Karpas-422 (cell line): ENCODE results near the gene TCP1. TPM values are rescaled to one million over a fixed set of nuclear protein-coding genes. Genes with fewer than 3 reads are reported as not detected.
"Not testable (repeated sequence)": the region's sequence is repeated elsewhere in the genome, so short reads cannot be mapped to it uniquely, and the experiment has no call there.

ENCODE experiments used
- DNase-seq: peaks from one replicate; pipeline ENCODE4 v3.0.0-alpha.2; 2015
- H2AFZ ChIP-seq: fragments of 200-600 bp; sonication (generic); 2 replicates; pipeline ENCODE4 v1.6.1; 2014; ENCODE audit warnings: antibody characterized with exemption, low read length, mixed read lengths
- H3K27ac ChIP-seq: fragments of 200-600 bp; sonication (generic); 2 replicates; pipeline ENCODE4 v1.5.1; 2014; ENCODE audit warnings: mild to moderate bottlenecking, low read length, moderate library complexity
- H3K27me3 ChIP-seq: fragments of 200-600 bp; sonication (generic); 2 replicates; pipeline ENCODE4 v1.6.1; 2014; ENCODE audit warnings: low read length, mixed read lengths
- H3K36me3 ChIP-seq: fragments of 200-600 bp; sonication (generic); 2 replicates; pipeline ENCODE4 v1.6.1; 2014; ENCODE audit warnings: low read length, mixed read lengths; ENCODE audit not compliant: insufficient read depth
- H3K4me1 ChIP-seq: fragments of 200-600 bp; sonication (generic); 2 replicates; pipeline ENCODE4 v1.6.1; 2014; ENCODE audit warnings: mild to moderate bottlenecking, low read length, mixed read lengths
- H3K4me2 ChIP-seq: fragments of 200-600 bp; sonication (generic); 2 replicates; pipeline ENCODE4 v1.6.1; 2014; ENCODE audit warnings: low read length, low read depth, mild to moderate bottlenecking; ENCODE audit not compliant: poor library complexity, severe bottlenecking
- H3K4me3 ChIP-seq: fragments of 200-600 bp; sonication (generic); 2 replicates; pipeline ENCODE4 v1.5.1; 2014; ENCODE audit warnings: mild to moderate bottlenecking, antibody characterized with exemption, low read length, mixed read lengths
- H3K79me2 ChIP-seq: fragments of 200-600 bp; sonication (generic); 2 replicates; pipeline ENCODE4 v1.6.1; 2014; ENCODE audit warnings: mild to moderate bottlenecking, low read length, mixed read lengths
- H3K9ac ChIP-seq: fragments of 200-600 bp; sonication (generic); 2 replicates; pipeline ENCODE4 v1.6.0; 2014; ENCODE audit warnings: low read length
- H3K9me2 ChIP-seq: fragments of 200-600 bp; sonication (generic), shearing (Covaris generic); replicated peaks from 2 replicates; pipeline ENCODE4 v1.6.0; 2014; ENCODE audit warnings: mild to moderate bottlenecking, low read length, moderate library complexity; ENCODE audit not compliant: insufficient read depth
- H3K9me3 ChIP-seq: fragments of 300-700, 200-600 bp; sonication (generic); 2 replicates; pipeline ENCODE4 v1.6.1; 2014; ENCODE audit warnings: low read length, mixed read lengths
- H4K20me1 ChIP-seq: fragments of 200-600 bp; sonication (generic); 2 replicates; pipeline ENCODE4 v1.6.1; 2014; ENCODE audit warnings: mild to moderate bottlenecking, antibody characterized with exemption, low read length, low read depth; ENCODE audit not compliant: insufficient read depth
- total RNA-seq: library from RNA; depleted of rRNA; stranded (reverse); fragments of >200 nt; shearing (Covaris generic); gene quantifications from 2 replicates; pipeline ENCODE4 v1.2.3, GENCODE V29; 2014; ENCODE audit warnings: low replicate concordance

The TCP1 gene
- total RNA-seq, 1 experiment from 2014 or later, result 223 TPM

DNA sequence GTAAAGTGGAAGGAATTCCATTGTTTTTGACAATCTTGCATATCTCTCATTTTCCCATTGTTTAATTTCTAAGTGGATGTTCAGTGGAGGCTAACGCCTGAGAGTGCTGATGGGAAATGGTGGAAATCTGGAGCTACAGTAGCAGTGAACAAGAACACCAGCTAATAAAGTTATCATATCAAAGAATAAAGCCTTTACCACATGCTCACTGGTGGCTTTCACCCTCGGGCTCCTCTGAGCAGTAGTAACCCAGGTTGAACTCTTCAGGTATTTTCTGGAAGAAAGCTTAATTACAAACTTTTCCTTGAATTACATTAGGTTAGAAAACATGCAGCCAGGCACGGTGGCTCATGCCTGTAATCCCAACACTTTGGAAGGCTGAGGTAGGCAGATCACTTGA is 38.0 kb downstream of the TCP1 start:
- H4K20me1 ChIP-seq, result 0 out of 2 replicates have a peak, but pooled peaks cover 3% of the 10 kb centered on the region
- H3K9ac ChIP-seq, result no peak overlapping the region
- H3K4me2 ChIP-seq, result no peak overlapping the region
- H3K4me1 ChIP-seq, result no peaks in the 10 kb centered on the region
- H3K9me3 ChIP-seq, result no peaks in the 10 kb centered on the region
- H3K79me2 ChIP-seq, result peaks cover 78% of the 10 kb centered on the region
- no peak overlapping the region for H2AFZ ChIP-seq
- no peaks in the 10 kb centered on the region for H3K27me3 ChIP-seq
- no peaks in the 10 kb centered on the region for H3K9me2 ChIP-seq
- H3K4me3 ChIP-seq, result no peak overlapping the region
- no peak for DNase-seq
- H3K36me3 ChIP-seq, result peaks cover 89% of the 10 kb centered on the region; the same call in 1 of the 2 replicates
- no peak overlapping the region for H3K27ac ChIP-seq

DNA sequence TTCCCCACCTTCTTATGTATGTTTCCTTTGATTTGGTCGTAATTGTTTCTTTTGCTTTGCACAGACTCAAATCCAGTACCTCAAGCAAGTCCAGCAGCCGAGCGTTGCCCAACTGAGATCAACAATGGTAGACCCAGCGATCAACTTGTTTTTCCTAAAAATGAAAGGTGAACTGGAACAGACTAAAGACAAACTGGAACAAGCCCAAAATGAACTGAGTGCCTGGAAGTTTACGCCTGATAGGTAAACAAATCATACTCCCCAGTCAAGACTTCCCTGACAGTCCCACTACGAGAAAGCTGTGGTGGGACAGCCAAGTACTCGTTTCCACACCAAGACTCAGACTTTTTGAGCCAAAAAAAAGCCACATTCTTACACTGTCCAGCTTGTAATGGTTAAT is 41.3 kb downstream of the TCP1 start:
- H4K20me1 ChIP-seq, result peaks cover 14% of the 10 kb centered on the region
- H3K27ac ChIP-seq, H3K4me2 ChIP-seq: not testable (repeated sequence)

DNA sequence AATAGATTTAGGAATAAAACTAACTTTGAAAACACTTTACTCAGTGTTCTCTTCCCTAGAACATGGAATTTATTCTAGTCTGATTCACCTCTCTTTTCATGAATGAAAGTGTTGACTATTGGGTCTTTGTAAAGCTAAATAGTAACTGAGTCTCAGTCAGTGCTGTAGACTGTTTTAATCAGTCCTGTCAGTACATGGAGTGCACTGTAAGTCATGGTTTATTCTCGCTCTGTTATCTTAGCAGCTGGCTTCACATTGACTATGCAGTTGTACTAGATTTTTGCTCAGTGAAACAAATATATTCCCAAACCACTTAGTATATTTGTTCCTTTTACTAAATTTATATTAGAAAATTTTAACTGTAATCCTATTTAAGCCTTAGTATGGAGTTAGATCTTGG is 42.6 kb downstream of the TCP1 start:
- no peak overlapping the region for H2AFZ ChIP-seq
- H3K9ac ChIP-seq, result no peak overlapping the region
- peaks cover 87% of the 10 kb centered on the region; the same call in 1 of the 2 replicates for H3K36me3 ChIP-seq
- no peaks in the 10 kb centered on the region for H3K27me3 ChIP-seq
- no peaks in the 10 kb centered on the region for H3K4me1 ChIP-seq
- H4K20me1 ChIP-seq, result peaks cover 14% of the 10 kb centered on the region
- H3K79me2 ChIP-seq, result peaks cover 81% of the 10 kb centered on the region
- no peaks in the 10 kb centered on the region for H3K9me2 ChIP-seq
- H3K4me2 ChIP-seq, result no peak overlapping the region
- H3K27ac ChIP-seq, result no peak overlapping the region
- H3K9me3 ChIP-seq, result no peaks in the 10 kb centered on the region
- no peak overlapping the region for H3K4me3 ChIP-seq
- no peak for DNase-seq

More for the DNA sequence above, 41.3 kb downstream of the TCP1 start:
- not testable (repeated sequence) for H3K9ac ChIP-seq, H3K4me1 ChIP-seq, H2AFZ ChIP-seq, H3K9me2 ChIP-seq, H3K9me3 ChIP-seq, H3K27me3 ChIP-seq, DNase-seq, H3K4me3 ChIP-seq
- H3K79me2 ChIP-seq, result peaks cover 87% of the 10 kb centered on the region
- H3K36me3 ChIP-seq, result peaks cover 94% of the 10 kb centered on the region; the same call in 1 of the 2 replicates

DNA sequence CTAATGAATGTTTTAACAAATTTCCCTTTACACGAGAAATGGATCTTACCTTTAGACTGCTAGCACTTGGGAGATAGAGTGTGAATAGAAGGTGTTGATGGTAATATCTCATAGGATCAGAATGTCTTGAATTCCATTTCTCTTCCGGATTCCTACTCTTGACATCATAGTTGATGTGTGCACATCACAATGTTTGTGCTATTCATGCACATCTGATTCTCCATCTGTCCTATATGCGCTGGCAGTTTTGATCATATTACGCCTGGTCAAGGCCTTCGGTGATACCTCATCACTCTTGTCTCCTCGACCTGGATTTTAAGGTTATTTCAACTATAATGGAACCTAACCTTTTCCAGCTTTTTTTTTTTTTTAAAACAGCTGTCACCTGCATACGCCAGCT is 44.3 kb downstream of the TCP1 start:
- H3K9me2 ChIP-seq, result no peaks in the 10 kb centered on the region
- no peak overlapping the region for H3K9ac ChIP-seq
- H3K4me2 ChIP-seq, result no peak overlapping the region
- no peak overlapping the region for H3K27ac ChIP-seq
- H2AFZ ChIP-seq, result no peak overlapping the region
- H3K9me3 ChIP-seq, result no peaks in the 10 kb centered on the region
- peaks cover 83% of the 10 kb centered on the region for H3K79me2 ChIP-seq
- DNase-seq, result no peak
- peaks cover 86% of the 10 kb centered on the region for H3K36me3 ChIP-seq
- peaks cover 18% of the 10 kb centered on the region for H4K20me1 ChIP-seq
- H3K27me3 ChIP-seq, result no peaks in the 10 kb centered on the region
- no peaks in the 10 kb centered on the region for H3K4me1 ChIP-seq
- H3K4me3 ChIP-seq, result no peak overlapping the region

DNA sequence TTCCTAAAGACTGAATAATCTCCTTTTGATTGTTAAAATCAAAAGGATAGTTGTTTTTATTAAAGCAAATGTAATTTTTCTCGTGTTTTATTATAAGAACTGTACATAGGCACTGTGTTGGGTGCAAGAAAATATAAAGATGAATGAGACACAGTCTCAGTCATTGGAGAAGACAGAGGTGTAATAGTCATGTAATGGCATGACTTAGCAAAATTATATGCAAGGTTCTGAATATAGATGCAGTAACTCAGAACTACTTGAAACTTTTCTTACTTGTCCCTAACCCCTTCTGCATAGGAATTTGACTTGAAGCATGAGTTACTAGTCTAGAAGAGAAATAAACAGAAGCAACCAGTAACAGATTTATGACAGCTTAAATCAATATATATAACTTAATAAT is 47.2 kb downstream of the TCP1 start:
- Histone ChIP-seq H3K27ac (no peak overlapping the region), H2AFZ (no peak overlapping the region), H3K36me3 (peaks cover 83% of the 10 kb centered on the region), H3K9me3 (no peaks in the 10 kb centered on the region), H3K9ac (no peak overlapping the region), H3K9me2 (no peaks in the 10 kb centered on the region), H3K79me2 (peaks cover 92% of the 10 kb centered on the region), H3K4me2 (no peak overlapping the region), H3K27me3 (no peaks in the 10 kb centered on the region), H4K20me1 (peaks cover 32% of the 10 kb centered on the region), H3K4me3 (no peak overlapping the region), H3K4me1 (0 out of 2 replicates have a peak, but pooled peaks cover 9% of the 10 kb centered on the region)
- DNase-seq, result no peak

DNA sequence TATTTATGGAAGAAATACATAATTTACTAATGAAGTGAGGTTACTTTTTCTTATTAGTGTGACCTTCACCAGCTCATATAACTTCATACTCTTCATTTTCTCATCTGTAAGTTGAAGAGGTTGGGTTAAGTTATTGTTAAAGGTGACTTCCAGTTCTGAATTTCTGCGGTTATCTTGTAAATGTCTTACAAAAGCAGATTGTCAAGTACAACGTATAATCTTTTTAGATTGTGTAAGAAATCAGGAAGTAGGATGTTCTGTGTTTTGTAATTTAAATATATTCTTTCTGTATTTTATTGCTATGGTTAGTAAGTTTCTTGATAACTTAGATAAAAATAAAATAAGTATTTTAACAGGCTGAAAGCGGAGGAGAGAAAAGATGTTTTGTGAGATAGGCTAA is 50.1 kb downstream of the TCP1 start:
- H3K79me2 ChIP-seq, result peaks cover 93% of the 10 kb centered on the region
- no peak overlapping the region for H3K27ac ChIP-seq
- H3K27me3 ChIP-seq, result no peaks in the 10 kb centered on the region
- no peak overlapping the region for H2AFZ ChIP-seq
- H3K4me1 ChIP-seq, result peaks cover 25% of the 10 kb centered on the region
- no peak overlapping the region for H3K9ac ChIP-seq
- H3K4me2 ChIP-seq, result no peak overlapping the region
- peaks cover 69% of the 10 kb centered on the region for H3K36me3 ChIP-seq
- no peak for DNase-seq
- no peak overlapping the region for H3K4me3 ChIP-seq
- H3K9me3 ChIP-seq, result no peaks in the 10 kb centered on the region
- H4K20me1 ChIP-seq, result peaks cover 38% of the 10 kb centered on the region
- no peaks in the 10 kb centered on the region for H3K9me2 ChIP-seq

DNA sequence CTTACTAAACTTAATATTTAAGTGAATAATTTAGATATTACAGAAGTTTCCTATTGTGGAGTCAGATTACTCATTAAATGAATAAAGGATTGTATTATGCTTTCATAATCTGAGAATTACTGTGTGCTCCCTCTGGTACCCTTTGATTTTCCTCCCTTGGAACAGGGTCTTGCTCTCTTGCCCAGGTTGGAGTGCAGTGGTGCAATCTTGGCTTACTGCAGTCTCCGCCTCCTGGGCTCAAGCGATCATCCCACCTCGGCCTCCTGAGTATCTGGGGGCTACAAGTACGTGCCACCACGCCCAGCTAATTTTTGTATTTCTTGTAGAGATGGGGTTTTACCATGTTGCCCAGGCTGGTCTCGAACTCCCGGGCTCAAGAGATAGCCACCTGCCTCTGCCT is 52.5 kb downstream of the TCP1 start:
- no peaks in the 10 kb centered on the region for H3K27me3 ChIP-seq
- H3K9me3 ChIP-seq, result no peaks in the 10 kb centered on the region
- H3K9ac ChIP-seq, result no peak overlapping the region
- H3K79me2 ChIP-seq, result peaks cover 100% of the 10 kb centered on the region
- DNase-seq, result no peak
- no peak overlapping the region for H2AFZ ChIP-seq
- no peak overlapping the region for H3K27ac ChIP-seq
- no peak overlapping the region for H3K4me3 ChIP-seq
- H3K9me2 ChIP-seq, result no peaks in the 10 kb centered on the region
- peaks cover 53% of the 10 kb centered on the region for H4K20me1 ChIP-seq
- no peak overlapping the region for H3K4me2 ChIP-seq
- H3K36me3 ChIP-seq, result peaks cover 56% of the 10 kb centered on the region
- peaks cover 32% of the 10 kb centered on the region for H3K4me1 ChIP-seq

DNA sequence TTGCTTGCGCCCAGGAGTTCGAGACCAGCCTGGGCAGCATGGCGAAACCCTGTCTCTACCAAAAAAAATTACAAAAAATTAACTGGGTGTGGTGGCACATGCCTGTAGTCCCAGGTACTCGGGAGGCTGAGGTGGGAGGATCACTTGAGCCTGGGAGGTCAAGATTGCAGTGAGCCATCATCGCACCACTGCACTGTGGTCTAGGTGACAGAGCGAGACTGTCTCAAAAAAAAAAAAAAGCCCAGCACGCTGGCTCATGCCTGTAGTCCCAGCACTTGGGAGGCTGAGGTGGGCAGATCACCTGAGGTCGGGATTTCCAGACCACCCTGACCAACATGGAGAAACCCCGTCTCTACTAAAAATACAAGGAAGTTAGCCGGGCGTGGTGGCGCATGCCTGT is 56.0 kb downstream of the TCP1 start:
- H3K4me2 ChIP-seq, H3K9me3 ChIP-seq, H3K9ac ChIP-seq, H3K27me3 ChIP-seq, H3K27ac ChIP-seq, H3K4me3 ChIP-seq, DNase-seq, H3K9me2 ChIP-seq, H2AFZ ChIP-seq: not testable (repeated sequence)
- Histone ChIP-seq H4K20me1 (peaks cover 80% of the 10 kb centered on the region), H3K4me1 (peaks cover 61% of the 10 kb centered on the region), H3K79me2 (peaks cover 100% of the 10 kb centered on the region), H3K36me3 (peaks cover 52% of the 10 kb centered on the region)

DNA sequence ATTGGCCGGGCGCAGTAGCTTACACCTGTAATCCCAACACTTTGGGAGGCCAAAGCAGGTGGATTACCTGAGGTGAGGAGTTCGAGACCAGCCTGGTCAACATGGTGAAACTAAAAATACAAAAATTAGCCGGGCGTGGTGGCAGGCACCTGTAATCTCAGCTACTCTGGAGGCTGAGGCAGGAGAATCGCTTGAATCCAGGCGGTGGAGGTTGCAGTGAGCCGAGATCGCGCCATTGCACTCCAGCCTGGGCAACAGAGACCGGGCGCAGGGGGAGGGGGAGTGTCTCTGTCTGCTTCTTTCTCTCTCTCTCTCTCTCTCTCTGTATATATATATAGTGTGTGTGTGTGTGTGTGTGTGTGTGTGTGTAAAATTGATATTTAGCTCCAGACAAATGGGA is 56.9 kb downstream of the TCP1 start:
- H3K9me3 ChIP-seq, H3K4me2 ChIP-seq, H3K27me3 ChIP-seq, H3K9me2 ChIP-seq, DNase-seq, H3K4me3 ChIP-seq, H3K27ac ChIP-seq, H3K9ac ChIP-seq, H2AFZ ChIP-seq: not testable (repeated sequence)
- Histone ChIP-seq H3K4me1 (peaks cover 55% of the 10 kb centered on the region), H3K79me2 (peaks cover 100% of the 10 kb centered on the region), H3K36me3 (peaks cover 48% of the 10 kb centered on the region), H4K20me1 (peaks cover 78% of the 10 kb centered on the region)
